ENCODE results near the gene GARIN5A. TPM values are rescaled to one million over a fixed set of nuclear protein-coding genes. Genes with fewer than 3 reads are reported as not detected.
A peak's percentile ranks its signal among the peaks of the same experiment; 100 is the strongest.

The GARIN5A gene
- total and polyA plus RNA-seq, 9 of the 15 experiments (the other 6 are each of a cell fraction or from before 2014, with no cell fraction given), result 0.10 to 0.82 (median 0.23) TPM; not detected in 2

GRCh38 chr19:50486823-50487515 is 10.3 kb upstream of the GARIN5A start (continued):
- TF ChIP-seq CTCFL (IDR thresholded peaks at IDR 0.05; ENCODE audit: borderline replicate concordance, insufficient read depth, low read depth, low read length, poor library complexity, severe bottlenecking) (peak; percentile 34), RAD21 (CRISPR knock-in tag; conservative IDR thresholded peaks at IDR 0.05 in 1 of 2, IDR thresholded peaks at IDR 0.05 in 1 of 2) (peak in 1 of 2 experiments; percentile 47; a peak in 2 of 4 replicates), BRCA1 (IDR thresholded peaks at IDR 0.05) (no peak), BRCA1 (CRISPR knock-in tag; IDR thresholded peaks at IDR 0.05) (no peak), CBX1 (IDR thresholded peaks at IDR 0.05; ENCODE audit: low read depth) (peak; percentile 84; the same call in 1 of the 2 replicates), GTF3C2 (IDR thresholded peaks at IDR 0.05; ENCODE audit: borderline replicate concordance, extremely low read depth, insufficient read length) (peak; percentile 6), ZNF764 (CRISPR knock-in tag; IDR thresholded peaks at IDR 0.05; ENCODE audit: low read depth) (peak; percentile 99), MYC (IDR thresholded peaks at IDR 0.05; ENCODE audit: low read depth, low read length) (no peak), MYC (CRISPR knock-in tag; IDR thresholded peaks at IDR 0.05; ENCODE audit: borderline replicate concordance, low read depth) (no peak)
- TF ChIP-seq, protein P1, sequence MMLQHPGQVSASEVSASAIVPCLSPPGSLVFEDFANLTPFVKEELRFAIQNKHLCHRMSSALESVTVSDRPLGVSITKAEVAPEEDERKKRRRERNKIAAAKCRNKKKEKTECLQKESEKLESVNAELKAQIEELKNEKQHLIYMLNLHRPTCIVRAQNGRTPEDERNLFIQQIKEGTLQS (IDR thresholded peaks at IDR 0.05), result peak; percentile 22; the same call in 1 of the 2 replicates
- TF ChIP-seq, protein P1 (CRISPR knock-in tag; conservative IDR thresholded peaks at IDR 0.05), result no peak
- TF ChIP-seq, protein P2, sequence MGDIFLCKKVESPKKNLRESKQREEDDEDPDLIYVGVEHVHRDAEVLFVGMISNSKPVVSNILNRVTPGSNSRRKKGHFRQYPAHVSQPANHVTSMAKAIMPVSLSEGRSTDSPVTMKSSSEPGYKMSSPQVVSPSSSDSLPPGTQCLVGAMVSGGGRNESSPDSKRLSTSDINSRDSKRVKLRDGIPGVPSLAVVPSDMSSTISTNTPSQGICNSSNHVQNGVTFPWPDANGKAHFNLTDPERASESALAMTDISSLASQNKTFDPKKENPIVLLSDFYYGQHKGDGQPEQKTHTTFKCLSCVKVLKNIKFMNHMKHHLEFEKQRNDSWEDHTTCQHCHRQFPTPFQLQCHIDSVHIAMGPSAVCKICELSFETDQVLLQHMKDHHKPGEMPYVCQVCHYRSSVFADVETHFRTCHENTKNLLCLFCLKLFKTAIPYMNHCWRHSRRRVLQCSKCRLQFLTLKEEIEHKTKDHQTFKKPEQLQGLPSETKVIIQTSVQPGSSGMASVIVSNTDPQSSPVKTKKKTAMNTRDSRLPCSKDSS (IDR thresholded peaks at IDR 0.05; ENCODE audit: low read depth, partially characterized antibody), result peak; percentile 87
- TF ChIP-seq, protein P3, sequence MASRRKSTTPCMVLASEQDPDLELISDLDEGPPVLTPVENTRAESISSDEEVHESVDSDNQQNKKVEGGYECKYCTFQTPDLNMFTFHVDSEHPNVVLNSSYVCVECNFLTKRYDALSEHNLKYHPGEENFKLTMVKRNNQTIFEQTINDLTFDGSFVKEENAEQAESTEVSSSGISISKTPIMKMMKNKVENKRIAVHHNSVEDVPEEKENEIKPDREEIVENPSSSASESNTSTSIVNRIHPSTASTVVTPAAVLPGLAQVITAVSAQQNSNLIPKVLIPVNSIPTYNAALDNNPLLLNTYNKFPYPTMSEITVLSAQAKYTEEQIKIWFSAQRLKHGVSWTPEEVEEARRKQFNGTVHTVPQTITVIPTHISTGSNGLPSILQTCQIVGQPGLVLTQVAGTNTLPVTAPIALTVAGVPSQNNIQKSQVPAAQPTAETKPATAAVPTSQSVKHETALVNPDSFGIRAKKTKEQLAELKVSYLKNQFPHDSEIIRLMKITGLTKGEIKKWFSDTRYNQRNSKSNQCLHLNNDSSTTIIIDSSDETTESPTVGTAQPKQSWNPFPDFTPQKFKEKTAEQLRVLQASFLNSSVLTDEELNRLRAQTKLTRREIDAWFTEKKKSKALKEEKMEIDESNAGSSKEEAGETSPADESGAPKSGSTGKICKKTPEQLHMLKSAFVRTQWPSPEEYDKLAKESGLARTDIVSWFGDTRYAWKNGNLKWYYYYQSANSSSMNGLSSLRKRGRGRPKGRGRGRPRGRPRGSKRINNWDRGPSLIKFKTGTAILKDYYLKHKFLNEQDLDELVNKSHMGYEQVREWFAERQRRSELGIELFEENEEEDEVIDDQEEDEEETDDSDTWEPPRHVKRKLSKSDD (conservative IDR thresholded peaks at IDR 0.05; ENCODE audit: low read length), result no peak
